SK-N-SH treated with all-trans-retinoic acid at 6 μM for 48 hours (cell line): ENCODE measurements around the gene CHST10.

Experiments used
- ATAC-seq: fragments of 200-7000 bp; cut with Tn5 transposase; 3 replicates; pipeline ENCODE4 v1.9.1; 2020; ENCODE audit warnings: mild to moderate bottlenecking, moderate library complexity
- ARNTL ChIP-seq: fragments of 450-650 bp; formaldehyde crosslinking; IDR thresholded peaks from 2 replicates; pipeline ENCODE4 v1.5.0; 2020; ENCODE audit warnings: low read depth, mild to moderate bottlenecking, moderate library complexity, borderline replicate concordance
- BACH2 ChIP-seq: fragments of 250-450 bp; sonication (Bioruptor Pico); IDR thresholded peaks from 2 replicates; pipeline ENCODE4 v1.9.0; 2021; ENCODE audit warnings: mild to moderate bottlenecking, borderline replicate concordance
- CSDC2 ChIP-seq: fragments of 250-450 bp; sonication (Bioruptor Pico); IDR thresholded peaks from 2 replicates; pipeline ENCODE4 v1.5.0; 2020; ENCODE audit warnings: mild to moderate bottlenecking, moderate library complexity
- ESRRG ChIP-seq: fragments of 250-450 bp; sonication (Bioruptor Pico); IDR thresholded peaks from 2 replicates; pipeline ENCODE4 v1.6.1; 2021; ENCODE audit warnings: mild to moderate bottlenecking
- GLIS3 ChIP-seq: fragments of 250-450 bp; sonication (Bioruptor Pico); IDR thresholded peaks from 2 replicates; pipeline ENCODE4 v1.5.0; 2020; ENCODE audit warnings: mild to moderate bottlenecking, moderate library complexity
- ISL1 ChIP-seq: fragments of 250-450 bp; sonication (Bioruptor Pico); IDR thresholded peaks from 2 replicates; pipeline ENCODE4 v2.1.2; 2022; ENCODE audit warnings: mild to moderate bottlenecking, moderate library complexity
- OSR1 ChIP-seq: fragments of 250-450 bp; sonication (Bioruptor Pico); IDR thresholded peaks from 2 replicates; pipeline ENCODE4 v1.8.0; 2022; ENCODE audit warnings: moderate library complexity, mild to moderate bottlenecking, inconsistent platforms
- PPARA ChIP-seq: fragments of 250-450 bp; sonication (Bioruptor Pico); IDR thresholded peaks from 2 replicates; pipeline ENCODE4 v1.5.0; 2020; ENCODE audit warnings: mild to moderate bottlenecking, borderline replicate concordance
- RARB ChIP-seq: fragments of 250-450 bp; sonication (Bioruptor Pico); IDR thresholded peaks from 2 replicates; pipeline ENCODE4 v1.8.0; 2021; ENCODE audit warnings: mild to moderate bottlenecking, moderate library complexity
- SNAI2 ChIP-seq: fragments of 250-450 bp; sonication (Bioruptor Pico); IDR thresholded peaks from 2 replicates; pipeline ENCODE4 v1.5.0; 2020; ENCODE audit warnings: mild to moderate bottlenecking, moderate library complexity
- TCF4 ChIP-seq: fragments of 250-450 bp; sonication (Bioruptor Pico); IDR thresholded peaks from 2 replicates; pipeline ENCODE4 v1.8.0; 2021; ENCODE audit warnings: mild to moderate bottlenecking, moderate library complexity, borderline replicate concordance
- TOX ChIP-seq: fragments of 250-450 bp; sonication (Bioruptor Pico); IDR thresholded peaks from 2 replicates; pipeline ENCODE4 v1.8.0; 2021; ENCODE audit warnings: mild to moderate bottlenecking, moderate library complexity, borderline replicate concordance
- ZFP3 ChIP-seq: fragments of 250-450 bp; sonication (Bioruptor Pico); IDR thresholded peaks from 2 replicates; pipeline ENCODE4 v1.5.0; 2020; ENCODE audit warnings: mild to moderate bottlenecking, moderate library complexity
- ZFP30 ChIP-seq: fragments of 450-650 bp; formaldehyde crosslinking; IDR thresholded peaks from 2 replicates; pipeline ENCODE4 v1.5.0; 2022; ENCODE audit warnings: mild to moderate bottlenecking, moderate library complexity
- ZNF565 ChIP-seq: fragments of 450-650 bp; formaldehyde crosslinking; conservative IDR thresholded peaks from 2 replicates; pipeline ENCODE4 v1.5.0; 2020; ENCODE audit warnings: low read depth, mild to moderate bottlenecking, moderate library complexity
- ZNF70 ChIP-seq: fragments of 450-650 bp; formaldehyde crosslinking; IDR thresholded peaks from 2 replicates; pipeline ENCODE4 v1.5.0; 2020; ENCODE audit warnings: mild to moderate bottlenecking, moderate library complexity
- ZNF8 ChIP-seq: fragments of 450-650 bp; formaldehyde crosslinking; IDR thresholded peaks from 2 replicates; pipeline ENCODE4 v1.5.0; 2020; ENCODE audit warnings: mild to moderate bottlenecking, moderate library complexity
- TF ChIP-seq, protein P1 (sequence below): fragments of 250-450 bp; sonication (Bioruptor Pico); IDR thresholded peaks from 2 replicates; pipeline ENCODE4 v1.5.1; 2021; ENCODE audit warnings: mild to moderate bottlenecking, moderate library complexity
- TF ChIP-seq, protein P2 (sequence below): fragments of 250-450 bp; sonication (Bioruptor Pico); IDR thresholded peaks from 2 replicates; pipeline ENCODE4 v1.5.1; 2020; ENCODE audit warnings: low read depth, mild to moderate bottlenecking, moderate library complexity
- TF ChIP-seq, protein P3 (sequence below): fragments of 250-450 bp; sonication (Bioruptor Pico); IDR thresholded peaks from 2 replicates; pipeline ENCODE4 v1.8.0; 2021; ENCODE audit warnings: low read depth, mild to moderate bottlenecking, moderate library complexity, borderline replicate concordance
- TF ChIP-seq, protein P4 (sequence below): fragments of 250-450 bp; sonication (Bioruptor Pico); IDR thresholded peaks from 2 replicates; pipeline ENCODE4 v1.8.0; 2020; ENCODE audit warnings: mild to moderate bottlenecking, moderate library complexity, borderline replicate concordance

The CHST10 gene

DNA sequence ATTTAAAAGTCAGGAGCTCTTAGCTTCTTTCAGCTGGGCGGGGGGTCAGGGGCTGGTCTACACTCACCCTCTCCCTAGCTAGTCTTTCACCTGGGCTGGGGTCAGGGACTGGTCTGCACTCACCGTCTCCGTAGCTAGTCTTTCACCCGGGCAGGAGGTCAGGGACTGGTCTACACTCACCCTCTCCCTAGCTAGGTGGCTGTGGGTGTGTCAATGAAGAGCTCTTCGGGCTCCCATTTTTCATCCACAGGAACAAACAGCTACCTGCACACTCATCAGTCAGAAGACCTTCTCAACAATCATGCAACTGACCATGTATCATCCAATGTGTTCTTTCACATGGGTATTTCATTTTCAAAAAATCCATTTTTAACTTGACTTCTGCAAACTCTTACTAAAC, 8.0 kb downstream of the CHST10 start:
- ATAC-seq, result no peak
- no peak for TF ChIP-seq CSDC2 (CRISPR knock-in tag)
- no peak for TF ChIP-seq SNAI2 (CRISPR knock-in tag)
- TF ChIP-seq, protein P1, sequence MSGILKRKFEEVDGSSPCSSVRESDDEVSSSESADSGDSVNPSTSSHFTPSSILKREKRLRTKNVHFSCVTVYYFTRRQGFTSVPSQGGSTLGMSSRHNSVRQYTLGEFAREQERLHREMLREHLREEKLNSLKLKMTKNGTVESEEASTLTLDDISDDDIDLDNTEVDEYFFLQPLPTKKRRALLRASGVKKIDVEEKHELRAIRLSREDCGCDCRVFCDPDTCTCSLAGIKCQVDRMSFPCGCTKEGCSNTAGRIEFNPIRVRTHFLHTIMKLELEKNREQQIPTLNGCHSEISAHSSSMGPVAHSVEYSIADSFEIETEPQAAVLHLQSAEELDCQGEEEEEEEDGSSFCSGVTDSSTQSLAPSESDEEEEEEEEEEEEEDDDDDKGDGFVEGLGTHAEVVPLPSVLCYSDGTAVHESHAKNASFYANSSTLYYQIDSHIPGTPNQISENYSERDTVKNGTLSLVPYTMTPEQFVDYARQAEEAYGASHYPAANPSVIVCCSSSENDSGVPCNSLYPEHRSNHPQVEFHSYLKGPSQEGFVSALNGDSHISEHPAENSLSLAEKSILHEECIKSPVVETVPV (CRISPR knock-in tag), result no peak
- no peak for TF ChIP-seq ZNF8 (CRISPR knock-in tag)
- TF ChIP-seq, protein P2, sequence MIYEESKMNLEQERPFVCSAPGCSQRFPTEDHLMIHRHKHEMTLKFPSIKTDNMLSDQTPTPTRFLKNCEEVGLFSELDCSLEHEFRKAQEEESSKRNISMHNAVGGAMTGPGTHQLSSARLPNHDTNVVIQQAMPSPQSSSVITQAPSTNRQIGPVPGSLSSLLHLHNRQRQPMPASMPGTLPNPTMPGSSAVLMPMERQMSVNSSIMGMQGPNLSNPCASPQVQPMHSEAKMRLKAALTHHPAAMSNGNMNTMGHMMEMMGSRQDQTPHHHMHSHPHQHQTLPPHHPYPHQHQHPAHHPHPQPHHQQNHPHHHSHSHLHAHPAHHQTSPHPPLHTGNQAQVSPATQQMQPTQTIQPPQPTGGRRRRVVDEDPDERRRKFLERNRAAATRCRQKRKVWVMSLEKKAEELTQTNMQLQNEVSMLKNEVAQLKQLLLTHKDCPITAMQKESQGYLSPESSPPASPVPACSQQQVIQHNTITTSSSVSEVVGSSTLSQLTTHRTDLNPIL (CRISPR knock-in tag), result no peak
- TF ChIP-seq ZFP3 (CRISPR knock-in tag), result no peak
- TF ChIP-seq ESRRG (CRISPR knock-in tag), result no peak
- TF ChIP-seq ZNF565 (CRISPR knock-in tag), result no peak
- TF ChIP-seq PPARA (CRISPR knock-in tag), result no peak
- TF ChIP-seq, protein P3, sequence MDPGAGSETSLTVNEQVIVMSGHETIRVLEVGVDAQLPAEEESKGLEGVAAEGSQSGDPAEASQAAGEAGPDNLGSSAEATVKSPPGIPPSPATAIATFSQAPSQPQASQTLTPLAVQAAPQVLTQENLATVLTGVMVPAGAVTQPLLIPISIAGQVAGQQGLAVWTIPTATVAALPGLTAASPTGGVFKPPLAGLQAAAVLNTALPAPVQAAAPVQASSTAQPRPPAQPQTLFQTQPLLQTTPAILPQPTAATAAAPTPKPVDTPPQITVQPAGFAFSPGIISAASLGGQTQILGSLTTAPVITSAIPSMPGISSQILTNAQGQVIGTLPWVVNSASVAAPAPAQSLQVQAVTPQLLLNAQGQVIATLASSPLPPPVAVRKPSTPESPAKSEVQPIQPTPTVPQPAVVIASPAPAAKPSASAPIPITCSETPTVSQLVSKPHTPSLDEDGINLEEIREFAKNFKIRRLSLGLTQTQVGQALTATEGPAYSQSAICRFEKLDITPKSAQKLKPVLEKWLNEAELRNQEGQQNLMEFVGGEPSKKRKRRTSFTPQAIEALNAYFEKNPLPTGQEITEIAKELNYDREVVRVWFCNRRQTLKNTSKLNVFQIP (CRISPR knock-in tag), result no peak
- TF ChIP-seq, all 23 proteins: peak for 0

DNA sequence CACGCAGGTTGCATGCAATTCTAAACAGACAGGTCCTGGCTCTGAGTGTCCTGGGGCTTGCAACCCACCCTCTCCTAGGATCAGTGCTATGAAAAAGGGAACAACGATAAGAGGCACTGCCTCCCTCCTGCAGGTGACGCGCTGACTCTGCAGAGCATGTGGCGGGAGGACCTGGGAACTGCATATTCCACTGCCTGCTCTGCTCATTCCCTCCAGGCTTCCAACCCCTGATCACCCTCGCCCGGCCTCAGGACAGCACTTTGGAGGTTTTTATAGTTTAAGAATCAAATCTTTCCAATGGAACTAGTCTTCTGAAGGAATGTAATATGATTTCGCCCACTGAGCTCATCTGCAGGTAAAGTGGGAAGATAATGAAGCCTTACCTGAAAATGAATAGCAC, 8.5 kb downstream of the CHST10 start:
- ATAC-seq, result no peak
- TF ChIP-seq ZNF565 (CRISPR knock-in tag), result no peak
- no peak for TF ChIP-seq ZNF8 (CRISPR knock-in tag)
- TF ChIP-seq, protein P2 (CRISPR knock-in tag), result no peak
- no peak for TF ChIP-seq ISL1 (CRISPR knock-in tag)
- TF ChIP-seq SNAI2 (CRISPR knock-in tag), result no peak
- no peak for TF ChIP-seq GLIS3 (CRISPR knock-in tag)
- TF ChIP-seq PPARA (CRISPR knock-in tag), result no peak
- no peak for TF ChIP-seq RARB (CRISPR knock-in tag)
- no peak for TF ChIP-seq OSR1 (CRISPR knock-in tag)
- no peak for TF ChIP-seq BACH2 (CRISPR knock-in tag)
- no peak for TF ChIP-seq CSDC2 (CRISPR knock-in tag)
- TF ChIP-seq ZFP30 (CRISPR knock-in tag), result no peak
- TF ChIP-seq TOX, result no peak
- TF ChIP-seq, protein P4, sequence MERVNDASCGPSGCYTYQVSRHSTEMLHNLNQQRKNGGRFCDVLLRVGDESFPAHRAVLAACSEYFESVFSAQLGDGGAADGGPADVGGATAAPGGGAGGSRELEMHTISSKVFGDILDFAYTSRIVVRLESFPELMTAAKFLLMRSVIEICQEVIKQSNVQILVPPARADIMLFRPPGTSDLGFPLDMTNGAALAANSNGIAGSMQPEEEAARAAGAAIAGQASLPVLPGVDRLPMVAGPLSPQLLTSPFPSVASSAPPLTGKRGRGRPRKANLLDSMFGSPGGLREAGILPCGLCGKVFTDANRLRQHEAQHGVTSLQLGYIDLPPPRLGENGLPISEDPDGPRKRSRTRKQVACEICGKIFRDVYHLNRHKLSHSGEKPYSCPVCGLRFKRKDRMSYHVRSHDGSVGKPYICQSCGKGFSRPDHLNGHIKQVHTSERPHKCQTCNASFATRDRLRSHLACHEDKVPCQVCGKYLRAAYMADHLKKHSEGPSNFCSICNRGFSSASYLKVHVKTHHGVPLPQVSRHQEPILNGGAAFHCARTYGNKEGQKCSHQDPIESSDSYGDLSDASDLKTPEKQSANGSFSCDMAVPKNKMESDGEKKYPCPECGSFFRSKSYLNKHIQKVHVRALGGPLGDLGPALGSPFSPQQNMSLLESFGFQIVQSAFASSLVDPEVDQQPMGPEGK, result no peak
- no peak for TF ChIP-seq ESRRG (CRISPR knock-in tag)
- TF ChIP-seq TCF4, result no peak
- TF ChIP-seq ZFP3 (CRISPR knock-in tag), result no peak

DNA sequence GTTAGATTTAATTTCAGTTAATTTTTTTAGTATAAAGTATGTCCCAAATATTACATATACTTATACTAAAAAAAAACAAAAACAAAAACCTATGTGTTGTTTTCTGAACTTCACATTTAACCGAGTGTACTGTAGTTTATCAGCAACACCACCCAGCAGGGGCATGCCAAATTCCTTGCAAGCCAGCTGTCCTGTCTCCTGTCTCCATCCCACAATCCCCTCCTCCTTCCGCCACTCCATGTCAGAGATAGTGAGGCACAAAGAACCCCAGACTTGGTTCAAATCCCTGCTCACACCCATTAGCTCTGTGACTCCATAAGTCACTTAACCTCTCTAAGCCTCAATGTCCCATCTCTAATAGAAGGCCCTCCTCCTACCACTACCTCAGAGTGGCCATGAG, 9.4 kb downstream of the CHST10 start:
- TF ChIP-seq ZNF70 (CRISPR knock-in tag), result no peak
- no peak for TF ChIP-seq OSR1 (CRISPR knock-in tag)
- TF ChIP-seq, protein P3 (CRISPR knock-in tag), result no peak
- no peak for TF ChIP-seq GLIS3 (CRISPR knock-in tag)
- no peak for TF ChIP-seq BACH2 (CRISPR knock-in tag)
- no peak for TF ChIP-seq ZFP3 (CRISPR knock-in tag)
- TF ChIP-seq ISL1 (CRISPR knock-in tag), result no peak
- no peak for TF ChIP-seq PPARA (CRISPR knock-in tag)
- TF ChIP-seq ZFP30 (CRISPR knock-in tag), result no peak
- no peak for TF ChIP-seq CSDC2 (CRISPR knock-in tag)
- no peak for TF ChIP-seq TCF4
- TF ChIP-seq TOX, result no peak
- TF ChIP-seq ARNTL, result no peak
- TF ChIP-seq, protein P1 (CRISPR knock-in tag), result no peak
- no peak for TF ChIP-seq ZNF8 (CRISPR knock-in tag)
- no peak for TF ChIP-seq SNAI2 (CRISPR knock-in tag)
- TF ChIP-seq ESRRG (CRISPR knock-in tag), result no peak
- no peak for ATAC-seq
